H1 (cell line): ENCODE results near the gene IWS1. TPM values are rescaled to one million over a fixed set of nuclear protein-coding genes. Genes with fewer than 3 reads are reported as not detected.

Experiments
- ASH2L ChIP-seq: fragments of 200-600, 300-600 bp; sonication (generic); IDR thresholded peaks from one replicate; pipeline ENCODE4 v1.7.1; 2017; ENCODE audit warnings: low read length
- BACH1 ChIP-seq: IDR thresholded peaks from 2 replicates; pipeline ENCODE4 v1.6.1; 2012; ENCODE audit warnings: low read length, improper control_type of control experiment
- EGR1 ChIP-seq: IDR thresholded peaks from 2 replicates; pipeline ENCODE4 v1.6.1; 2011; ENCODE audit warnings: low read depth, low read length, borderline replicate concordance
- FOSL1 ChIP-seq: IDR thresholded peaks from 2 replicates; pipeline ENCODE4 v1.6.1; 2011; ENCODE audit warnings: mild to moderate bottlenecking, low read depth, low read length, moderate library complexity; ENCODE audit not compliant: insufficient read depth
- RFX5 ChIP-seq: IDR thresholded peaks from 2 replicates; pipeline ENCODE4 v1.6.1; 2011; ENCODE audit warnings: low read depth, low read length, improper control_type of control experiment, borderline replicate concordance
- SP4 ChIP-seq: IDR thresholded peaks from 2 replicates; pipeline ENCODE4 v1.6.1; 2012; ENCODE audit warnings: low read length, inconsistent platforms
- TCF12 ChIP-seq: IDR thresholded peaks from 2 replicates; pipeline ENCODE4 v1.6.1; 2011; ENCODE audit warnings: low read depth, mild to moderate bottlenecking, low read length
- polyA plus RNA-seq, 7 experiments: library from polyadenylated mRNA; depleted of rRNA in 3 of 7; stranded (reverse) in 5 of 7; unstranded in 2 of 7; fragments of >200 nt in 5 of 7; fragments of 200-250 nt in 2 of 7; gene quantifications; 1 replicate in 5 of 7; 2 replicates in 1 of 7; 4 replicates in 1 of 7; pipeline versions ENCODE4 v1.2.1 to v1.2.3, GENCODE V29; 2011 to 2013; ENCODE audit warnings: missing spikeins in 2 of 7, mixed read lengths in 2 of 7
- total RNA-seq: library from RNA; stranded (reverse); fragmentation: NEBNext Ultra II Directional; extraction: Animal tissue kit (Norgen Biotek cat#: 25700); gene quantifications from 2 replicates; pipeline ENCODE4 v1.2.1, GENCODE V29; 2021

Gene IWS1
- total and polyA plus RNA-seq, 2 of the 8 experiments (the other 6 are each of a cell fraction or from before 2014, with no cell fraction given): 18.4 to 64.8 TPM

DNA sequence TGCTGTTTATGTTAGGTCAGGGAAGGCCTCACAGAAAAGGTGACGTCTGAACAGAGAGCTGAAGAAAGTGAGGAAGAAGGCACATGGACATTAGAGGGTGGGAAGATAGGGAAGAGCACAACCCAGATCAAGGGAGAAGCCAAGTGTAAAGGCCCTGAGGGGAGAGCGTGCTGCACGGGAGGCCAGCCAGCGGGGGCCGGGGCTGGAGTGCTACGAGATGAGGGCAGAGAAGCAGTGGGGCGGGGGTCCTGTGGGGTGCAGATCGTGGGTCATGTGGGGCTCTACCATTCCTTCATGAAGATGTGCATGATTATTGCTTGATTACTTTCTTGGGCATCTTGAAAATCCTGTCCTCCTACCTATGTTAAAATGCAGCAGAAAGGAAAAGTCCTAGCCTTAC is 57.2 kb downstream of the IWS1 start (continued):
- no peak for TF ChIP-seq SP4
- TF ChIP-seq BACH1: no peak
- no peak for TF ChIP-seq ASH2L
- TF ChIP-seq FOSL1: no peak
- TF ChIP-seq TCF12: no peak
- no peak for TF ChIP-seq EGR1
- TF ChIP-seq RFX5: no peak
